PC-9 (cell line): Measurements from ENCODE around the gene BCKDHB.

ENCODE experiments used
- CTCF ChIP-seq: fragments of 200-600 bp; sonication (generic); conservative IDR thresholded peaks from 2 replicates; pipeline ENCODE4 v1.6.1; 2017; ENCODE audit warnings: mixed run types, antibody characterized with exemption, mild to moderate bottlenecking, moderate library complexity
- EZH2 ChIP-seq: fragments of 200-600 bp; sonication (generic); IDR thresholded peaks from 2 replicates; pipeline ENCODE4 v1.8.0; 2017; ENCODE audit warnings: antibody characterized with exemption, low read depth

GRCh38 chr6:80163754-80164187 lies 57.3 kb downstream of the BCKDHB start:
- no peak for TF ChIP-seq EZH2
- TF ChIP-seq CTCF = no peak
